Measurements from ENCODE around the gene SNX24. TPM values are rescaled to one million over a fixed set of nuclear protein-coding genes. Genes with fewer than 3 reads are reported as not detected.

Gene SNX24
- total and polyA plus RNA-seq, 2 of the 4 experiments (the other 2 are of a cell fraction) = 13.8 to 15.0 TPM

DNA sequence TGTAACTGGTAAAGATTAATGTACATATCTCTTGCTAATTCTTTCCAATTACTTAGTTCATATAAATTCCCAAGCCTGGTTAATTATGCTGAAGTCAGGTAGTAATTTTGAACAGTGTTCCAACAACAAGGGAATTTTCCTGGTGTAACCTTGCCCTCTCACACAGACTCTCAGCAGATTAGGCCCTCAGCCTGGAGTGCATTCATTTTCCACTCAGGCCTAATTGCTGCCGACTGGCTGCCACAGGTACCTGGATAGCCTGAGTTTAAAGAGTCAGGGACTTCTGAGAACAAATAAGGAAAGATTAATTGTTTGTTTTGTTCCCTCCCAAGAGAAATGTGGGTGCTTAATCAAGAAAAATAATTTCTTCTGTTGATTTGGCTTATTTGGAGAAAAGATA, 119.7 kb downstream of the SNX24 start:
- CTCF ChIA-PET = no interaction called here
- no peak for ATAC-seq (ENCODE audit: low read depth)
- intact Hi-C loops (cut with micrococcal nuclease) = no loop called here

More for the DNA sequence above, 119.7 kb downstream of the SNX24 start:
- Histone ChIP-seq H3K4me3 (ENCODE audit: insufficient read depth, low read depth, low read length) (no peak overlapping the region), H4K8ac (ENCODE audit: low read depth in 2 of 2, low read length in 2 of 2) (no peak overlapping the region), H2AK5ac (ENCODE audit: low read depth, low read length) (no peak overlapping the region), H2BK5ac (ENCODE audit: low read depth, low read length, poor library complexity, severe bottlenecking) (no peak overlapping the region), H2AK9ac (replicated peaks; ENCODE audit: low read depth, low read length, poor library complexity) (no peak overlapping the region), H4K91ac (ENCODE audit: insufficient read depth, low read depth, low read length) (no peak overlapping the region), H3K4ac (ENCODE audit: low read depth, low read length) (no peak overlapping the region), H3K14ac (replicated peaks; ENCODE audit: low read depth, low read length) (no peak overlapping the region), H3K79me1 (ENCODE audit: low read depth in 1 of 2, low read length in 2 of 2) (no peaks in the 10 kb centered on the region; a peak in 1 of 4 replicates), H2BK15ac (ENCODE audit: low read depth, low read length) (no peak overlapping the region), H4K20me1 (ENCODE audit: insufficient read depth, low read length) (no peaks in the 10 kb centered on the region), H4K5ac (ENCODE audit: low read depth, low read length) (no peak overlapping the region), H3K23ac (ENCODE audit: low read depth, low read length) (no peak overlapping the region), H3K9me1 (ENCODE audit: insufficient read depth, low read length) (no peaks in the 10 kb centered on the region; the same call in 1 of the 2 replicates), H3K56ac (ENCODE audit: extremely low read depth, insufficient read depth, low read length) (no peak overlapping the region), H2BK20ac (ENCODE audit: low read depth, low read length) (no peak overlapping the region), H3K36me3 (ENCODE audit: control insufficient read depth, insufficient read depth, low read length) (no peaks in the 10 kb centered on the region; the same call in 1 of the 2 replicates), H3K4me2 (ENCODE audit: low read depth, low read length) (no peak overlapping the region), H3K18ac (ENCODE audit: low read depth, low read length) (no peak overlapping the region), H3K4me1 (ENCODE audit: control insufficient read depth, insufficient read depth, low read length) (0 out of 2 replicates have a peak, but pooled peaks cover 2% of the 10 kb centered on the region), H2BK120ac (ENCODE audit: low read depth, low read length) (no peak overlapping the region), H3K27ac (ENCODE audit: insufficient read depth, low read length) (no peak overlapping the region), H3K27me3 (ENCODE audit: control insufficient read depth, insufficient read depth, low read length) (no peaks in the 10 kb centered on the region), H3K9me3 (ENCODE audit: control insufficient read depth, insufficient read depth, low read length) (no peaks in the 10 kb centered on the region), H2AFZ (replicated peaks; ENCODE audit: low read length, poor library complexity) (no peak overlapping the region), H3K9ac (ENCODE audit: low read depth, low read length) (no peak overlapping the region)
- TF ChIP-seq BHLHE40 (IDR thresholded peaks at IDR 0.05; ENCODE audit: low read depth, low read length) (no peak), FOS (IDR thresholded peaks at IDR 0.05; ENCODE audit: low read depth, low read length) (no peak), MAFK (IDR thresholded peaks at IDR 0.05; ENCODE audit: low read depth, low read length) (no peak), RFX5 (IDR thresholded peaks at IDR 0.05; ENCODE audit: low read depth, low read length) (no peak), POLR2A (IDR thresholded peaks at IDR 0.05; ENCODE audit: low read depth, low read length) (no peak), SMC3 (IDR thresholded peaks at IDR 0.05; ENCODE audit: low read depth, low read length) (no peak), ELK1 (IDR thresholded peaks at IDR 0.05; ENCODE audit: borderline replicate concordance, low read depth, low read length) (no peak), CHD1 (IDR thresholded peaks at IDR 0.05; ENCODE audit: low read depth, low read length) (no peak), RAD21 (IDR thresholded peaks at IDR 0.05; ENCODE audit: low read length) (no peak)
- TF ChIP-seq, protein P1, sequence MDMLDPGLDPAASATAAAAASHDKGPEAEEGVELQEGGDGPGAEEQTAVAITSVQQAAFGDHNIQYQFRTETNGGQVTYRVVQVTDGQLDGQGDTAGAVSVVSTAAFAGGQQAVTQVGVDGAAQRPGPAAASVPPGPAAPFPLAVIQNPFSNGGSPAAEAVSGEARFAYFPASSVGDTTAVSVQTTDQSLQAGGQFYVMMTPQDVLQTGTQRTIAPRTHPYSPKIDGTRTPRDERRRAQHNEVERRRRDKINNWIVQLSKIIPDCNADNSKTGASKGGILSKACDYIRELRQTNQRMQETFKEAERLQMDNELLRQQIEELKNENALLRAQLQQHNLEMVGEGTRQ (IDR thresholded peaks at IDR 0.05; ENCODE audit: low read depth, low read length) = no peak
- WGBS, 2 experiments (ENCODE audit: extremely low coverage in 2 of 2, insufficient read length in 1 of 2) = no CpG with 5 or more reads among the region's 1 CpG
- no peak for DNase-seq
- dilution Hi-C loops (cut with HindIII; ENCODE audit: low sequenced_read_pairs, unreplicated experiment) (no loop called here), in situ Hi-C loops (cut with MboI; ENCODE audit: low sequenced_read_pairs) (no loop called here)
- BruUV-seq (replicated peaks) = no TSS peak
- POLR2A ChIA-PET (ENCODE audit: unreplicated experiment) = no interaction called here
